Sigmoid colon (tissue), 4 donors: ENCODE measurements around the gene NLGN1.

Experiments used
- CTCF ChIP-seq, 4 experiments: fragments of 450-650 bp in 3 of 4; fragments of 200-600 bp in 1 of 4; IDR thresholded peaks; one replicate each; pipeline ENCODE4 v1.5.1; 2016 to 2019; ENCODE audit warnings: antibody characterized with exemption in 4 of 4, mild to moderate bottlenecking in 3 of 4, moderate library complexity in 2 of 4
- POLR2AphosphoS5 ChIP-seq, 4 donors: sonication (generic); formaldehyde crosslinking; IDR thresholded peaks; one replicate each; pipeline ENCODE4 v1.6.1; 2017; ENCODE audit warnings: antibody characterized with exemption in 4 of 4

- TF ChIP-seq CTCF (IDR thresholded peaks at IDR 0.05): no peak
- TF ChIP-seq POLR2AphosphoS5 (IDR thresholded peaks at IDR 0.05): no peak
Observed at GRCh38 chr3:174000675-174001074, 603.1 kb downstream of the NLGN1 start.
